Breast epithelium (tissue), 4 donors: ENCODE measurements around the gene IGF1R. TPM values are rescaled to one million over a fixed set of nuclear protein-coding genes. Genes with fewer than 3 reads are reported as not detected.

Experiments used
- DNase-seq, 2 donors: peaks; one replicate each; pipeline ENCODE4 v3.0.0-alpha.2; 2019; ENCODE audit warnings: low spot score in 2 of 2
- H3K27ac ChIP-seq, 2 donors: fragments of 200-600 bp; sonication (generic) in 1 of 2; one replicate each; pipeline ENCODE4 v1.5.1; 2016 to 2019; ENCODE audit warnings: mild to moderate bottlenecking in 1 of 2
- H3K27me3 ChIP-seq, 2 donors: fragments of 200-600 bp; sonication (generic) in 1 of 2; one replicate each; pipeline versions ENCODE4 v1.5.1 to v1.6.0; 2017 to 2019; ENCODE audit warnings: control low read depth in 1 of 2, mild to moderate bottlenecking in 1 of 2
- H3K36me3 ChIP-seq: fragments of 200-600 bp; one replicate; pipeline ENCODE4 v1.5.1; 2019
- H3K4me1 ChIP-seq, 2 donors: fragments of 200-600 bp; sonication (generic); one replicate each; pipeline ENCODE4 v1.5.1; 2016 to 2019; ENCODE audit warnings: control low read depth in 1 of 2
- H3K4me3 ChIP-seq, 3 donors: fragments of 200-600 bp; sonication (generic); 1 replicate in 2 of 3; 2 replicates in 1 of 3; pipeline ENCODE4 v1.5.1; 2016 to 2019; ENCODE audit warnings: mild to moderate bottlenecking in 3 of 3, moderate library complexity in 2 of 3
- H3K9me3 ChIP-seq, 2 donors: fragments of 200-600 bp; sonication (generic) in 1 of 2; one replicate each; pipeline ENCODE4 v1.5.1; 2016 to 2019; ENCODE audit warnings: control low read depth in 1 of 2
- CTCF ChIP-seq, 3 donors: fragments of 450-650 bp; IDR thresholded peaks; one replicate each; pipeline ENCODE4 v1.5.1; 2016 to 2017; ENCODE audit warnings: antibody characterized with exemption in 3 of 3, mild to moderate bottlenecking in 3 of 3, moderate library complexity in 3 of 3
- POLR2A ChIP-seq: fragments of 450-650 bp; IDR thresholded peaks from one replicate; pipeline ENCODE4 v1.6.1; 2016; ENCODE audit warnings: antibody characterized with exemption, mild to moderate bottlenecking, moderate library complexity
- POLR2AphosphoS5 ChIP-seq, 3 donors: sonication (generic); formaldehyde crosslinking; IDR thresholded peaks; one replicate each; pipeline ENCODE4 v1.6.1; 2017; ENCODE audit warnings: antibody characterized with exemption in 3 of 3
- intact Hi-C: fragments of 100-400 bp; cut with DNase I; formaldehyde crosslinking; loops from one replicate; pipeline ENCODE4 v1.15.1; 2023; ENCODE audit warnings: low total_unique reads
- total RNA-seq, 3 donors: library from RNA; depleted of rRNA; stranded (reverse); fragments of >200 nt; gene quantifications; one replicate each; pipeline ENCODE4 v1.1.0, GENCODE V29; 2016

The IGF1R gene
- total RNA-seq, 3 donors from 2014 or later = 61.8 to 146 (median 103) TPM

DNA sequence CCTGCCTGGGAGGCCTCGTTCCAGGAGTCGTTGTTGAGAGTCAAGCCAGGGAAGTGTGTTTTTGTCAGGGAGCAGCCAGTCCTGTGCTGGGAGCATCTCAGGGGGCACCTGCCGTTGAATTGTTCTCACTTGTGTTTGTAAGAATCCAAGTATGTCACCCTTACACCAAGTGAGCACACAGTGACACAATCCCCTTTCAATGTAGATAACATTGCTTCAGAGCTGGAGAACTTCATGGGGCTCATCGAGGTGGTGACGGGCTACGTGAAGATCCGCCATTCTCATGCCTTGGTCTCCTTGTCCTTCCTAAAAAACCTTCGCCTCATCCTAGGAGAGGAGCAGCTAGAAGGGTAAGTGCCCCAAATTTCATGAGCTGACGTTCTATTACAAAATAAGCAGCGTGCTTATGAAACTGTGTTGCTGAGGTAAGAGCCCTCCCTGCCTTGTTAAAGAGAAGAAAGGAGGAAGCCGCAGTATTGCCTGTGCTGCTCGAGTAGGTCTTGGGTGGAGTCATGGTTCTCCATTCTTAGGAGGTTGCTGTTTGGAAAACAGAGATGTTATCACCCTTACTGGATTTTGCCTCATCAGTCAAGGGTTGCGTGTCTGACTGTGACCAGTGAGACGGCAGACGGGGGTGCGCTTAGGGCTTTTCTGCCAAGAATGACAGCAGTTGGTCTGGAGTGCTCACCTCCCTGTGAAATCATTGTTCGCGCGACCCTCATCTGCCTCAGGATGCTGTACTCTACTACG, 251.1 kb downstream of the IGF1R start:
- H3K4me1 ChIP-seq = peaks cover 0 to 3% of the 10 kb centered on the region in 2 donors
- no peak for DNase-seq
- no peaks in the 10 kb centered on the region for H3K36me3 ChIP-seq
- no peaks in the 10 kb centered on the region for H3K27me3 ChIP-seq
- H3K27ac ChIP-seq = peak overlapping the region; percentile 6 to 21
- no peaks in the 10 kb centered on the region for H3K9me3 ChIP-seq
- H3K4me3 ChIP-seq = no peak overlapping the region
- TF ChIP-seq POLR2AphosphoS5 (IDR thresholded peaks at IDR 0.05) (no peak), CTCF (IDR thresholded peaks at IDR 0.05) (no peak), POLR2A (no peak)
- intact Hi-C loops = no loop called here

DNA sequence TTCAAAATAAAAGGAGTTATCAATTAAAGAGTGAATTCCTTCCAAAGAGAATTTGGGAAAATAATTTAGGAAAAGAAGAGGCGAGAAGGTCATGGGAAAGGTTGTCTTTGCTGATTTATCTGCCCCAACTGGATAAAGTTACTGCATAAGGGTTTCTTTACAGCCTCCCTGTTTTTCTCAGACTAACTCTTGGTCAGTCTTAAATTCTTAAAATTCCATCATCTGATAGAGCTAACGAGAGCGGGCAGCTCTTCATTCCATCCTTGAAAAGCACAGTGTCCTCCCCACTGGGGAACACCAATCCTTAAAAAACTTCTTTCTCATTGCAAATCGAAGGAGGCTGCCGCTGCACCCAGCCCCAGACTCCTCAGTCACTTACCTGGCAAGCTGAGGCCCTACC, 252.0 kb downstream of the IGF1R start:
- H3K4me3 ChIP-seq = no peak overlapping the region
- H3K9me3 ChIP-seq = no peaks in the 10 kb centered on the region
- H3K27ac ChIP-seq = peak overlapping the region in 1 of 2 donors; percentile 6
- intact Hi-C loops = no loop called here
- peaks cover 0 to 3% of the 10 kb centered on the region in 2 donors for H3K4me1 ChIP-seq
- H3K36me3 ChIP-seq = no peaks in the 10 kb centered on the region
- DNase-seq = no peak
- no peaks in the 10 kb centered on the region for H3K27me3 ChIP-seq
- TF ChIP-seq POLR2AphosphoS5 (IDR thresholded peaks at IDR 0.05) (no peak), POLR2A (no peak), CTCF (IDR thresholded peaks at IDR 0.05) (no peak)

- H3K9me3 ChIP-seq = no peaks in the 10 kb centered on the region
- peak overlapping the region; percentile 45 to 53 for H3K27ac ChIP-seq
- H3K36me3 ChIP-seq = no peaks in the 10 kb centered on the region
- H3K4me3 ChIP-seq = no peak overlapping the region
- peaks cover 0 to 3% of the 10 kb centered on the region in 2 donors for H3K4me1 ChIP-seq
- no peaks in the 10 kb centered on the region for H3K27me3 ChIP-seq
- DNase-seq = no peak
- TF ChIP-seq CTCF (IDR thresholded peaks at IDR 0.05) (no peak), POLR2A (no peak), POLR2AphosphoS5 (IDR thresholded peaks at IDR 0.05) (no peak)
- intact Hi-C loops = no loop called here
Measured at GRCh38 chr15:98901434-98902072, 253.2 kb downstream of the IGF1R start.

DNA sequence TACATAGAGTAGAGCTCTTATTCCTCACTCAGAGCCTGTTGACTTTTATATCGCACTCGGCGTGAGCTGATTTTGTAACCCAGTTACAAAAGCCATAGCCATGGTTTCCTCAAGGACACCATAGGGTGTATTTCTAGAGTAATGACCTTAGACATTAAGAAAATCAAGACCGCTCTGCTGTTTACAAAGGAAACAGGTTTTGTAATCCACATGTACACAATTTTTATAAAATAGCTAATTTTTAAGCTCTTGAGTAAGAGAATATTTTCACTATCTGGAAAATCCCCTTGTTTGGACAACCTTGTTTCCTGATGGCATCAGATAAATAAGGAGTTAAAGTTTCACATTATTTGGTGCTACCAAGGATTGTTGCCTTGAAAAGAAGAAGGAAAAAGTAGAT, 254.6 kb downstream of the IGF1R start:
- TF ChIP-seq POLR2A (no peak), CTCF (IDR thresholded peaks at IDR 0.05) (no peak), POLR2AphosphoS5 (IDR thresholded peaks at IDR 0.05) (no peak)
- Histone ChIP-seq H3K27me3 (no peaks in the 10 kb centered on the region), H3K9me3 (no peaks in the 10 kb centered on the region), H3K36me3 (no peaks in the 10 kb centered on the region), H3K4me3 (no peak overlapping the region), H3K4me1 (peaks cover 0 to 10% of the 10 kb centered on the region in 2 donors), H3K27ac (peak overlapping the region in 1 of 2 donors; percentile 53)
- intact Hi-C loops = no loop called here
- no peak for DNase-seq

GRCh38 chr15:98903377-98904018, 255.2 kb downstream of the IGF1R start:
- intact Hi-C loops = no loop called here
- peaks cover 0 to 10% of the 10 kb centered on the region in 2 donors for H3K4me1 ChIP-seq
- TF ChIP-seq POLR2A = no peak
- no peak for TF ChIP-seq POLR2AphosphoS5 (IDR thresholded peaks at IDR 0.05)
- no peak for TF ChIP-seq CTCF (IDR thresholded peaks at IDR 0.05)
- no peaks in the 10 kb centered on the region for H3K27me3 ChIP-seq
- H3K4me3 ChIP-seq = no peak overlapping the region
- DNase-seq = no peak
- H3K9me3 ChIP-seq = no peaks in the 10 kb centered on the region
- no peaks in the 10 kb centered on the region for H3K36me3 ChIP-seq
- no peak overlapping the region for H3K27ac ChIP-seq
